ENCODE data around the gene ROBO1.
A peak's percentile ranks its signal among the peaks of the same experiment; 100 is the strongest.

Gene ROBO1

DNA sequence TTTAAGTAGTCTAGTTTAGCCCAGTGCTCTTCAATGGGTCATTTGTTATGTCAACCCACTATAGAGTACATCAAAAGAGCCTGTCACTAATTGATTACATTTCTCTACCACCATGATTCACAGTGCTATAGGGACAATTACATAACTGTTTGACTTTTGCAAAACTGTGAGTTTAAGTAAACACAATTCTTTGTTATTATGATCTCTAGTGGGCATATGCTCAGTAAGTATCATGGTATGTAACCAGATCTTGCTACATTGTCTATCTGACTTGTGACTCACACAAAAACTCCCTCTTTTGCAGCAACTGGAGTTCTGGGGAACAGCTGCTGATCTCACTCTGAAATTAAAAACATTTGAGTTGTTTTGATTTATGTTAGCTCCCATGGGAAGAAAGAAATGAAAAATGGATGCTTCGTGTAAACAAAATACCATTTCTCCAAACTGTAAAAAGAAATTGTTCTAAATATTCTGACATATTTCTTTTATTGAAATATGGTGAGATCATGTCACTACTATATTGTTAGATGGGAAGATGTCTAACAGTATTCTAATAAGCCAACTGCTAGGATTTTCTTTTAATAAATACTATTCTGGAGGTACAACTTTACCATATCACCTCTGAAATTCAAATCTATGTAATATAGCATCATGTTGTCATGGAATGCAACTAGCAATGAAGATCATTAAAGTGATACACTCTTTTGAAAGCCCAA lies 470.4 kb downstream of the ROBO1 start:
- peak; percentile 92 for DNase-seq

GRCh38 chr3:79286882-79287281 lies 480.9 kb downstream of the ROBO1 start:
- no peak for DNase-seq

- no peak for DNase-seq
Measured at GRCh38 chr3:79285871-79286270, 481.9 kb downstream of the ROBO1 start.

DNA sequence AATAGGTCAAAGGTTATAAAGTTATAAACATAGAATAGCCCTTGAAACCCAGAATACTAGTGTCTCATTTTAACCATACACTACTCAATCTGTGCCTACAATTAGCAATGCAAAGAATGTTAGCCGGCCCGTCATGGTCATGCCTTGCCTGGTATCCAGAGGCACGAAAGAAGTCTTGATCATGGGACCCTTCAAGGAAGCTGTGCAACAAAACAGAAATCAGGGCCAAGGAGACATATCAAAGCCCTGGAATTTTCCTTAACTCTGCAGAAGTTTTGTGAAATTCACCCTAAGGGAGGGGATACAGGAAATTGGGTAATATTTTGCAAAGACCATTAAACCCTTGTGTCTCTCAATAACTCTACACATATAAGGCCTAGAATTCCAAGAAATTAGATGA lies 482.4 kb downstream of the ROBO1 start:
- DNase-seq: no peak

GRCh38 chr3:79284781-79285180 lies 483.0 kb downstream of the ROBO1 start:
- DNase-seq: no peak

DNA sequence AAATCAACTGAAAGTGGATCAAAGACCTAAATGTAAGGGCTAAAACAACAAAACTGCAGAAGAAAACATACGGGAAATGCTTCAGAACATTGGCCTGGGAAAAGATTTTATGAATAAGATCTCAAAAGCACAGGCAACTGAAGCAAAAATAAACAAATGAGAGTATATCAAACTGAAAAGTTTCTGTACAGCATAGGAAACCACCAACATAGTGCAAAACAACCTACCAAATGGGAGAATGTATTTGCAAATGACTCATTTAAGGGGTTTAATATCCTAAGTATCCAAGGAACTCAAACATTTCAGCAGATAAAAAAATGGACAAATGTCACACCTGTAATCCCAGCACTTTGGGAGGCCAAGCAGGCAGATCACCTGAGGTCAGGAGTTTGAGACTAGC lies 489.1 kb downstream of the ROBO1 start:
- no peak for DNase-seq

- no peak for DNase-seq
Measured at GRCh38 chr3:79268422-79268821, 499.4 kb downstream of the ROBO1 start.

DNA sequence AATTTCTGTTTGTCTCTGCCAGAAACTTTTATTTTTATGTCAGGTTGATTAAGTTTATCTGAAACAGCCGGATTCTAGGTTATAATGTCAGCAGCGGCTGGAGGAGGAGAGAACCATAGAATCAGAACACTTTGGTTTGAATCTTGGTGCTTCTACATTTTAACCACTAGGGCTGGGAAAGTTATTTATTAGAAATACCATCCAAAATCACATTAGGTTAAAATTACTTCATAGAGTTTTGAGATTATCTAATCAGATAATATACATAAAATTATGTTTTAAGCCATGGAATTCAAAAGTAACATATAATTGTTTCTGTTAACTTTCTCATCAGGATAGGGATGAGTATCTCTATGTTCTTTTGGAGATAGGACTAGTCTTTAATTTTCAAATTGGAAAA lies 502.9 kb downstream of the ROBO1 start:
- no peak for DNase-seq

- no peak for DNase-seq
Measured at GRCh38 chr3:79263423-79263822, 504.4 kb downstream of the ROBO1 start.

DNA sequence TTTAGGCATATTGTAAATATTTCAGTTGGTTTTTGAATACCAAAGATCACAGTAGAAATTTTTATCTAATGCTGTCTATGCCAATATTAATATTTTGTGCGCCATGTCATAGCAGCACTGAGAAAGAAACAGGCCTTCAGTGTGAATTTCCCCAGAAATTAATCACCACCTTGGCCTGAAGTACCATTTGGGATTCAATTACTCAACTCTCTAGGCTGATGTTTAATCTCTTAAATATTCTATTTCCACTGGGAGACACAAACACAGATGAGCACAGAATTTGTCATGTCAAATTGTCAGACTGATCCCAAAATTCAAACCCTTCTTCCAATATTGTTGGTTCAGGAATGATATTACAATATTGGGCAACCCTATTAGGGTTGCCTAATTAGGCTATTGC lies 509.3 kb downstream of the ROBO1 start:
- no peak for DNase-seq

- no peak for DNase-seq
Measured at GRCh38 chr3:79257791-79258190, 510.0 kb downstream of the ROBO1 start.

GRCh38 chr3:79255702-79256101 lies 512.1 kb downstream of the ROBO1 start:
- DNase-seq: no peak

DNA sequence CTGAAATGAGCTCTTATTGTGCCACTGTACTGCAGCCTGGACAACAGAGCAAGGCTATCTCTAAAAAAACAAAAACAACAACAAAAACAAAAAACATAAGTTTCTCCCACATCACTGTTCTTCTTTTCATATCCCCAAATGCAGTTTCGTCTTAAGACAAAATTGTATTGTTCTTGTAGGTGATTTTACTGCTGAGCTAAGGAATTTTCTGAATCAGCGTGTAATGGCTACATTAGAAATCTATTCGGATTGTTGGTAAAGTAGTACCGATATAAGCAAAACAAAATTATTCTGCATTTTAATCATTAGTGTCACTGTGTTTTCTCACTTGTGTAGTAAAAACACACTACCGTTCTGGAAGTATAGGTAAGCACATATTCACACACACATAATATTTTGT lies 512.5 kb downstream of the ROBO1 start:
- DNase-seq: no peak

GRCh38 chr3:79253704-79254103 lies 514.1 kb downstream of the ROBO1 start:
- DNase-seq: no peak

DNA sequence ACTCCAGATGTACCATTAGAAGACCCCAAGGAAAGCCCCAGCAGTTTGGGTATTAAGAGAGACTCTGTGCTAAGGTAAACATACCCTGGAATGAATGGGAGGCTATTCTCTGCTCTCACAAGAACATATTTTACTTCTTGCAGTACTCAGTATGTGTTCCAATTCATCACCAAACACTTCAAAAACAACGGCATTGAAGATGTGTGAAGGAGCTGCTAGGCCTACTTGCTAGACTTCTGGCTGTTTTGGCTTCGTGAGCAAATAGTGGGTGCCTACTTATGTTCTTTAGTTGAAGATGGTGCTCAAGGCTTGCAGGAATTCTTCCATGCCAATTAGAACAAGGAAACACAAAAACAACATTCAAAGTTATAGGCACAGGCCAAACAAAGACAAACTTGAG lies 514.5 kb downstream of the ROBO1 start:
- no peak for DNase-seq

DNA sequence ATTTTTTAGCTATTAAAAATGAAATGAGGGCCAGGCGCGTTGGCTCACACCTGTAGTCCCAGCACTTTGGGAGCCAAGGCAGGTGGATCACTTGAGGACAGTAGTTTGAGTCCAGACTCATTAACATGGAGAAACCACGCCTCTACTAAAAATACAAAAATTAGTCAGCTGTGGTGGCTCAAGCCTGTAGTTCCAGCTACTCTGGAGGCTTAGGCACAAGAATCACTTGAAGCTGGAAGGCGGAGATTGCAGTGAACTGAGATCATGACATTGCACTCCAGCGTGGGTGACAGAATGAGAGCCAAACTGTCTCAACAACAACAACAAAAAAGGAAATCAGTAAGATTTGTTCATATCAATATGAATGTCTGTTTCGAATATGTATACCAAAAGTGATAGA lies 517.1 kb downstream of the ROBO1 start:
- DNase-seq: no peak

GRCh38 chr3:79249701-79250100 lies 518.1 kb downstream of the ROBO1 start:
- no peak for DNase-seq

DNA sequence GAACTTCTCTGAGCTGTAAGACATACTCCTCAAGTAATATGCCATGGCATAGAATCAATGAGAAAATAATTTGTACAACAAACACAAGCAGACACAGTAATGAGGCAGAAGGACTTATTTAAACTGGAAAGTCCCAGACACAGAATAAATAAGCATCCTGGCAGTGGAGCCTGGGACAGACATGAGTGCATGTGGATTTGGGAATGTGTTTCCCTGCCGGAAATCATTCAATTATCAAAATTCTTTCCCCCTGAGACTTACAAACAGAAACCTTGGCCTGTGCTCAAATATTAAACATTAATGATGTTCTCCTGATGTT lies 520.1 kb downstream of the ROBO1 start:
- no peak for DNase-seq

DNA sequence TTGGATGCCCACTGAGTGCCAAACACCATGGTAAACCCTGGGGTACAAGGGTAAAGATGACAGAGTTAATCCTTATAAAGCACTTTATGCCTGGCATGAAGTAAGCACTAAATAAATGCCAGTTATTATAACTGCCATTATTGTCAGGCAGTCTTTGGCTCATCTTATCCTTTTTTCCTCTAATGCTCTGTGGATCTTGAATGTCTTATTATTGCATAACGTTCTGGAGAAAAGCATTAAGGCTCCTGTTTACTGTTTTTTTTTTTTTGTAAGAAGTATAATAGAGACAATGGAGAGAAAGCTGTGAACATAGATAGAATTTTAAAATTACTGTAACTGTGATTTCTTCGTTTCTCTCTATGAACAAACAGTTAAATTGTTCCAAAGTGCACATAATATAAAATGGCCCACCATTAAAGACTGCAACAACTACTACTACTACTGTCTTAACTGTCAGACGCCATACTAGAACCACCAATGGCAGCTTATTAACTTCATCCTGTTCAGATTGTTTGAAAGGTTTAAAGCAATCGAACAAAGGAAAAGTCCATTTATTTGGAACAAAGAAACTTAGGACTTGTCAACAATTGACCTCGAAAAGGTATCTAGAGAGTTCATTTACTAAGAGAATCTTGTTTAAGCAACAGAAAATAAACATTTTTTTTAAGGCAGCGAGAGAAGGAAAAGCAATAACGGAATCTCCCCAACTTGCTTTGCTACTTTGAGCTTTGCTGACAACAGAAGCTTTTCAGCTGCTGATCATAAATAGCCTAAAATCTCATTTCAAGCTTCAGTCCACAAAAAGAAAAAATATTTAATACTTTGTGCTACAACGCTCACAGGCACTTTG lies 520.7 kb downstream of the ROBO1 start:
- DNase-seq: no peak

GRCh38 chr3:79245284-79246138 lies 522.3 kb downstream of the ROBO1 start:
- no peak for DNase-seq

GRCh38 chr3:79236496-79236895 lies 531.3 kb downstream of the ROBO1 start:
- no peak for DNase-seq

GRCh38 chr3:79233431-79234060 lies 534.3 kb downstream of the ROBO1 start:
- no peak for DNase-seq

DNA sequence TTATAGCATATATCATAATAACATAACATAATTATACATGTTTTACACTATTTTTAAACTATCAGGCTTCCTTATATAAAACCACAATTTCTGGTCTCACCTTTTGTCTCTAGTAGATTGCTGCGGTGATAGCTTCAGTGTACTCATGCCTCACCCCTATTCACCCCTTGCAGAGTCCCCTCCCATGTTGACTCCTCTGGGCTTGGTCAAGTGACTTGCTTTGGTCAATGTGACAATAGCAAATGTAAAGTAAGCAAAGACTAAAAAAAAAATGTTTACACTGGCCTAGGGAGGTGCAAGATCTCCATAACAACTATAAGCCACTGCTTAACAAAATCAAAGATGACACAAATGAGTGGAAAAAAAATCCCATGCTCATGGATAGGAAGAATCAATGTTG lies 537.5 kb downstream of the ROBO1 start:
- no peak for DNase-seq

All from NCI-H2171 treated with DMSO at 0.1 percent for 48 hours (cell line).